ENCODE results near the gene SGO2. TPM values are rescaled to one million over a fixed set of nuclear protein-coding genes. Genes with fewer than 3 reads are reported as not detected.

SGO2 gene
- total and polyA plus RNA-seq, 10 of the 15 experiments (the other 5 are each of a cell fraction or from before 2014, with no cell fraction given), result 15.8 to 55.2 (median 24.3) TPM

DNA sequence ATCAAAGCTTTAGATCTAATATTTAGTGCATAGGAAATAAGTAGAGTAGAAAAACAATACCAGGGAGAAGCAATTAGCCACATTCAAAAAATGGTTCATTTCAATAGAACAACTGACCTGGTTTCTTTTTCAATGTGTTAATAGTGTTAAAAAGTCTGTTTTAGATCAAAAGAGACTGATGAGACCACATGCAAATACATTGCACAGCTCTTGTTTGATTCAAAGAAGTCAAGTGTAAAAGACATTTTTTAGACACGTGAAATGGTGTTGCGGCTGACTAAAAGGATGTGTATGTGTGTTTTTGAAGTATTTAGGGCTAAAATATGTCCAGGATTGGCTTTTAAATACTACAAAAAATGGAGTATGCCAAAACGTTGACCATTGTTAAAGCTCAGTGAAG lies 58.6 kb downstream of the SGO2 start:
- no peak overlapping the region for H3K9ac ChIP-seq (ENCODE audit: control insufficient read depth, insufficient read depth, low read length)
- H3K36me3 ChIP-seq (ENCODE audit: control insufficient read depth in 2 of 2, insufficient read depth in 2 of 2, low read length in 1 of 2), result no peaks in the 10 kb centered on the region; a peak in 1 of 4 replicates
- CTCF ChIA-PET, result no interaction called here
- no peak for DNase-seq (ENCODE audit: low read depth, low spot score)
- 49% methylated on average over 3 of the region's 3 CpGs for WGBS (ENCODE audit: insufficient coverage, insufficient replicate concordance, low lambda C conversion rate, missing lambda C conversion rate)
- RAD21 ChIA-PET (ENCODE audit: unreplicated experiment), result no interaction called here
- POLR2A ChIA-PET, result no interaction called here
- H3K4me2 ChIP-seq (ENCODE audit: control insufficient read depth, insufficient read depth), result no peak overlapping the region
- SMC1A ChIA-PET (ENCODE audit: uncharacterized antibody, unreplicated experiment), result interaction anchor here (0.7 to 1.6 kb wide), 3 partner anchors 13 to 59 kb away, joined by 3 to 4 read pairs (median 3); no protein-coding TSS in a partner anchor
- no peak overlapping the region for H3K27ac ChIP-seq (ENCODE audit: control insufficient read depth, insufficient read depth)
- peak; percentile 23 for FAIRE-seq
- intact Hi-C loops (cut with micrococcal nuclease; ENCODE audit: unreplicated experiment) (no loop called here), in situ Hi-C loops (cut with MboI) (no loop called here)
- H3K27me3 ChIP-seq (replicated peaks in 1 of 2; ENCODE audit: control insufficient read depth in 2 of 2, insufficient read depth in 2 of 2, low read length in 1 of 2), result no peaks in the 10 kb centered on the region
- peak; percentile 41 for ATAC-seq
- H2AFZ ChIP-seq (ENCODE audit: control insufficient read depth, low read depth, low read length), result peak overlapping the region; percentile 10; the same call in 1 of the 2 replicates
- no peaks in the 10 kb centered on the region for H3K79me2 ChIP-seq (ENCODE audit: control insufficient read depth, insufficient read depth, low read length)
- H3K9me3 ChIP-seq (replicated peaks; ENCODE audit: control insufficient read depth, insufficient read depth, low read length), result no peaks in the 10 kb centered on the region
- BruUV-seq (replicated peaks), result no TSS peak
- H4K20me1 ChIP-seq (ENCODE audit: control insufficient read depth, insufficient read depth), result no peaks in the 10 kb centered on the region
- H3K4me1 ChIP-seq (ENCODE audit: control insufficient read depth, insufficient read depth, low read length), result peaks cover 6% of the 10 kb centered on the region; the same call in 1 of the 2 replicates
- H3K4me3 ChIP-seq, result no peak overlapping the region
- no peak for TF ChIP-seq POLR2AphosphoS2 (IDR thresholded peaks at IDR 0.05; ENCODE audit: low read depth, low read length)
- TF ChIP-seq BHLHE40 (IDR thresholded peaks at IDR 0.05; ENCODE audit: borderline replicate concordance in 1 of 2, low read depth in 2 of 2, low read length in 1 of 2), result peak; percentile 89 to 92
- TF ChIP-seq E4F1 (IDR thresholded peaks at IDR 0.05; ENCODE audit: borderline replicate concordance, partially characterized antibody), result no peak
- no peak for TF ChIP-seq BCL11A (IDR thresholded peaks at IDR 0.05; ENCODE audit: low read depth, low read length)
- no peak for TF ChIP-seq ETV6 (conservative IDR thresholded peaks at IDR 0.05 in 1 of 2, IDR thresholded peaks at IDR 0.05 in 1 of 2; ENCODE audit: borderline replicate concordance in 1 of 2, low read depth in 1 of 2)
- TF ChIP-seq RUNX3 (IDR thresholded peaks at IDR 0.05; ENCODE audit: low read length), result peak; percentile 43; the same call in 1 of the 2 replicates
- no peak for TF ChIP-seq NFIC (IDR thresholded peaks at IDR 0.05; ENCODE audit: low read depth, low read length)
- TF ChIP-seq MTA2 (IDR thresholded peaks at IDR 0.05; ENCODE audit: low read depth), result peak; percentile 55; the same call in 1 of the 2 replicates
- 0 out of 2 replicates have a peak, but pooled peaks have one; percentile 15 for TF ChIP-seq ATF7 (IDR thresholded peaks at IDR 0.05; ENCODE audit: low read depth)
- TF ChIP-seq TCF7 (IDR thresholded peaks at IDR 0.05; ENCODE audit: borderline replicate concordance), result peak; percentile 70; the same call in 1 of the 2 replicates
- TF ChIP-seq POU2F2 (IDR thresholded peaks at IDR 0.05; ENCODE audit: borderline replicate concordance, low read depth, low read length), result 0 out of 3 replicates have a peak, but pooled peaks have one; percentile 22

Measured in GM12878 (cell line).